PC-9 (cell line): ENCODE measurements around the gene OIT3. TPM values are rescaled to one million over a fixed set of nuclear protein-coding genes. Genes with fewer than 3 reads are reported as not detected.

Experiments
- BruUV-seq: library from RNA; stranded (reverse); fragments of 400-500 nt; replicated peaks from 2 replicates; lab custom pipeline; 2021; lab: Mats Ljungman, UMichigan
- CTCF ChIA-PET: fragments of 300-600 bp; sonication (Branson Sonifier 250); formaldehyde crosslinking; loops from one replicate; lab custom pipeline; 2022; ENCODE audit warnings: antibody characterized with exemption; lab: Charles Lee
- POLR2A ChIA-PET: fragments of 300-600 bp; sonication (Branson Sonifier 250); formaldehyde crosslinking; loops from one replicate; lab custom pipeline; 2022; ENCODE audit warnings: antibody characterized with exemption; ENCODE audit not compliant: unreplicated experiment; lab: Charles Lee
- DNase-seq, 2 experiments: peaks; one replicate each; pipeline versions ENCODE4 v3.0.0 to v3.0.0-alpha.2; 2015 to 2022; ENCODE audit warnings: mixed read lengths in 1 of 2
- H2AFZ ChIP-seq: fragments of 200-600 bp; sonication (generic); 2 replicates; pipeline ENCODE4 v1.8.1; 2017; ENCODE audit warnings: antibody characterized with exemption
- H3F3A ChIP-seq: fragments of 200-600 bp; sonication (generic); 2 replicates; pipeline ENCODE4 v1.8.1; 2017; ENCODE audit warnings: antibody characterized with exemption, mild to moderate bottlenecking, low read depth; ENCODE audit not compliant: insufficient read depth
- H3K27ac ChIP-seq: fragments of 200-600 bp; sonication (generic); 2 replicates; pipeline ENCODE4 v1.6.1; 2016; ENCODE audit warnings: mixed run types
- H3K27me3 ChIP-seq: fragments of 200-600 bp; sonication (generic); 2 replicates; pipeline ENCODE4 v1.6.1; 2016; ENCODE audit warnings: low read depth, mixed run types; ENCODE audit not compliant: insufficient read depth
- H3K36me3 ChIP-seq: fragments of 200-600 bp; sonication (generic); 2 replicates; pipeline ENCODE4 v1.6.1; 2016; ENCODE audit warnings: low read depth, mixed run types
- H3K4me1 ChIP-seq: fragments of 200-600 bp; sonication (generic); replicated peaks from 2 replicates; pipeline ENCODE4 v1.6.1; 2016; ENCODE audit warnings: mixed run types; ENCODE audit not compliant: insufficient read depth
- H3K4me2 ChIP-seq: fragments of 200-600 bp; sonication (generic); 2 replicates; pipeline ENCODE4 v1.6.1; 2017; ENCODE audit warnings: mixed run types
- H3K4me3 ChIP-seq: fragments of 200-600 bp; sonication (generic); 2 replicates; pipeline ENCODE4 v1.6.1; 2016; ENCODE audit warnings: mixed run types
- H3K79me2 ChIP-seq: fragments of 200-600 bp; sonication (generic); 2 replicates; pipeline ENCODE4 v1.6.1; 2017; ENCODE audit warnings: low read depth, mixed run types
- H3K9me2 ChIP-seq: fragments of 200-600 bp; sonication (generic); 2 replicates; pipeline ENCODE4 v1.8.1; 2017; ENCODE audit warnings: mild to moderate bottlenecking; ENCODE audit not compliant: insufficient read depth
- H3K9me3 ChIP-seq: fragments of 200-600 bp; sonication (generic); 2 replicates; pipeline ENCODE4 v1.8.1; 2016; ENCODE audit warnings: low read depth; ENCODE audit not compliant: insufficient read depth
- H4K20me1 ChIP-seq: fragments of 200-600 bp; sonication (generic); 2 replicates; pipeline ENCODE4 v1.8.1; 2017; ENCODE audit not compliant: insufficient read depth
- CTCF ChIP-seq: fragments of 200-600 bp; sonication (generic); conservative IDR thresholded peaks from 2 replicates; pipeline ENCODE4 v1.6.1; 2017; ENCODE audit warnings: mixed run types, antibody characterized with exemption, mild to moderate bottlenecking, moderate library complexity
- EZH2 ChIP-seq: fragments of 200-600 bp; sonication (generic); IDR thresholded peaks from 2 replicates; pipeline ENCODE4 v1.8.0; 2017; ENCODE audit warnings: antibody characterized with exemption, low read depth
- intact Hi-C: fragments of 100-400 bp; cut with micrococcal nuclease; formaldehyde crosslinking; loops from one replicate; pipeline ENCODE4 v1.10.0; 2022; ENCODE audit not compliant: unreplicated experiment
- total RNA-seq: library from RNA; stranded (reverse); gene quantifications from 2 replicates; pipeline ENCODE4 v1.2.3, GENCODE V29; 2021

Gene OIT3
- total RNA-seq, 1 experiment from 2014 or later = 0.28 TPM

GRCh38 chr10:72946963-72947362 lies 53.4 kb downstream of the OIT3 start:
- Histone ChIP-seq H3K4me2 (no peak overlapping the region), H3K4me3 (no peak overlapping the region), H3K9me3 (no peaks in the 10 kb centered on the region), H4K20me1 (no peaks in the 10 kb centered on the region), H3K27ac (no peak overlapping the region), H3K27me3 (no peaks in the 10 kb centered on the region), H3K36me3 (no peaks in the 10 kb centered on the region), H2AFZ (no peak overlapping the region), H3K9me2 (no peaks in the 10 kb centered on the region), H3F3A (no peaks in the 10 kb centered on the region), H3K79me2 (no peaks in the 10 kb centered on the region), H3K4me1 (no peaks in the 10 kb centered on the region)
- no peak for DNase-seq
- ChIA-PET CTCF (no interaction called here), POLR2A (interaction anchor here (0.6 kb wide), 1 partner anchor 548 kb away, joined by 3 read pairs; no protein-coding TSS in a partner anchor)
- BruUV-seq = no TSS peak
- TF ChIP-seq CTCF (no peak), EZH2 (no peak)
- intact Hi-C loops = no loop called here

- Histone ChIP-seq H3K9me2 (no peaks in the 10 kb centered on the region), H3K27ac (no peak overlapping the region), H3K27me3 (no peaks in the 10 kb centered on the region), H3K4me1 (no peaks in the 10 kb centered on the region), H2AFZ (no peak overlapping the region), H4K20me1 (no peaks in the 10 kb centered on the region), H3K4me3 (no peak overlapping the region), H3K4me2 (no peak overlapping the region), H3K79me2 (no peaks in the 10 kb centered on the region), H3K36me3 (no peaks in the 10 kb centered on the region), H3K9me3 (no peaks in the 10 kb centered on the region), H3F3A (no peaks in the 10 kb centered on the region)
- no TSS peak for BruUV-seq
- TF ChIP-seq EZH2 (no peak), CTCF (no peak)
- POLR2A ChIA-PET = no interaction called here
- CTCF ChIA-PET = no interaction called here
- DNase-seq = no peak
- intact Hi-C loops = no loop called here
These were observed 55.2 kb downstream of the OIT3 start for GRCh38 chr10:72948762-72949161.

- H3K79me2 ChIP-seq = no peaks in the 10 kb centered on the region
- intact Hi-C loops = no loop called here
- no peaks in the 10 kb centered on the region for H3K36me3 ChIP-seq
- no TSS peak for BruUV-seq
- H3K4me1 ChIP-seq = no peaks in the 10 kb centered on the region
- no peak overlapping the region for H2AFZ ChIP-seq
- H3K9me3 ChIP-seq = no peaks in the 10 kb centered on the region
- H3K4me3 ChIP-seq = no peak overlapping the region
- ChIA-PET POLR2A (no interaction called here), CTCF (no interaction called here)
- no peak overlapping the region for H3K27ac ChIP-seq
- H3K4me2 ChIP-seq = no peak overlapping the region
- H3F3A ChIP-seq = no peaks in the 10 kb centered on the region
- TF ChIP-seq EZH2 (no peak), CTCF (no peak)
- no peaks in the 10 kb centered on the region for H3K27me3 ChIP-seq
- no peaks in the 10 kb centered on the region for H3K9me2 ChIP-seq
- DNase-seq = no peak
- no peaks in the 10 kb centered on the region for H4K20me1 ChIP-seq
These were observed 58.2 kb downstream of the OIT3 start for GRCh38 chr10:72951760-72952159.
